HCT116 (cell line): ENCODE results near the gene LRFN2. TPM values are rescaled to one million over a fixed set of nuclear protein-coding genes. Genes with fewer than 3 reads are reported as not detected.

Experiments
- ATAC-seq: fragments of 200-7000 bp; cut with Tn5 transposase; 2 replicates; pipeline ENCODE4 v1.9.1; 2020; ENCODE audit warnings: mild to moderate bottlenecking, moderate library complexity
- BruUV-seq: library from RNA; stranded (reverse); fragments of 400-500 nt; replicated peaks from 2 replicates; lab custom pipeline; 2021; lab: Mats Ljungman, UMichigan
- CTCF ChIA-PET: fragments of 300-600 bp; sonication (Branson Sonifier 250); formaldehyde crosslinking; loops from one replicate; lab custom pipeline; 2021; ENCODE audit warnings: antibody characterized with exemption; lab: Charles Lee
- POLR2A ChIA-PET: fragments of 300-600, 350-600 bp; sonication (Branson Sonifier 250); formaldehyde crosslinking; loops from one replicate; lab custom pipeline; 2021; ENCODE audit warnings: antibody characterized with exemption; lab: Charles Lee
- RAD21 ChIA-PET, 2 experiments: fragments of 300-600 bp; sonication (Branson Sonifier 250); formaldehyde crosslinking; loops; one replicate each; lab custom pipeline; 2023; ENCODE audit warnings: low total read pairs in 2 of 2; ENCODE audit not compliant: uncharacterized antibody in 2 of 2, unreplicated experiment in 2 of 2, low non-redundant PET in 1 of 2; lab: Charles Lee
- DNase-seq: peaks from one replicate; pipeline ENCODE4 v3.0.0-alpha.2; 2010; ENCODE audit warnings: low read depth, low spot score
- H2AFZ ChIP-seq: fragments of 200-600 bp; shearing (Covaris generic), sonication (generic); 2 replicates; pipeline ENCODE4 v1.6.1; 2017; ENCODE audit warnings: low read depth, mixed run types, mixed read lengths, antibody characterized with exemption, low read length; ENCODE audit not compliant: poor library complexity, severe bottlenecking
- H3K27ac ChIP-seq: 2 replicates; pipeline ENCODE4 v1.5.1; 2012; ENCODE audit warnings: low read depth, low read length
- H3K27me3 ChIP-seq: fragments of 200-600 bp; sonication (generic); 2 replicates; pipeline ENCODE4 v1.6.1; 2016; ENCODE audit warnings: mixed run types, low read length, mixed read lengths; ENCODE audit not compliant: insufficient read depth
- H3K36me3 ChIP-seq, 2 experiments: fragments of 200-500 bp in 1 of 2; fragments of 200-600 bp in 1 of 2; sonication (Bioruptor generic) in 1 of 2; sonication (generic) in 1 of 2; 2 replicates each; pipeline versions ENCODE4 v1.5.1 to v1.6.1; 2014 to 2016; ENCODE audit warnings: low read length in 2 of 2, inconsistent platforms in 1 of 2, mixed read lengths in 1 of 2, mixed run types in 1 of 2; ENCODE audit not compliant: insufficient read depth in 2 of 2, control insufficient read depth in 1 of 2
- H3K4me1 ChIP-seq, 2 experiments: fragments of 200-600 bp in 1 of 2; sonication (generic) in 1 of 2; 2 replicates each; pipeline versions ENCODE4 v1.5.1 to v1.6.1; 2012 to 2017; ENCODE audit warnings: low read length in 2 of 2, inconsistent platforms in 1 of 2, mild to moderate bottlenecking in 1 of 2, mixed read lengths in 1 of 2, mixed run types in 1 of 2, moderate library complexity in 1 of 2; ENCODE audit not compliant: insufficient read depth in 2 of 2, control insufficient read depth in 1 of 2
- H3K4me2 ChIP-seq: fragments of 200-600 bp; sonication (generic); 2 replicates; pipeline ENCODE4 v1.6.1; 2017; ENCODE audit warnings: mixed run types, low read length, mixed read lengths
- H3K4me3 ChIP-seq, 2 experiments: fragments of 200-600 bp in 1 of 2; sonication (generic) in 1 of 2; replicated peaks in 1 of 2; 2 replicates each; pipeline ENCODE4 v1.5.1; 2011 to 2016; ENCODE audit warnings: low read length in 2 of 2, control low read depth in 1 of 2, low read depth in 1 of 2, mild to moderate bottlenecking in 1 of 2, mixed read lengths in 1 of 2, mixed run types in 1 of 2
- H3K79me2 ChIP-seq: fragments of 200-600 bp; sonication (generic); 2 replicates; pipeline ENCODE4 v1.6.1; 2017; ENCODE audit warnings: mild to moderate bottlenecking, mixed run types, low read length, moderate library complexity, mixed read lengths; ENCODE audit not compliant: insufficient read depth
- H3K9ac ChIP-seq: fragments of 200-600 bp; sonication (generic); 2 replicates; pipeline ENCODE4 v1.6.1; 2016; ENCODE audit warnings: low read length, mixed read lengths
- H3K9me2 ChIP-seq: fragments of 200-600 bp; sonication (generic), shearing (Covaris generic); 2 replicates; pipeline ENCODE4 v1.6.1; 2017; ENCODE audit warnings: mixed run types, mild to moderate bottlenecking, moderate library complexity; ENCODE audit not compliant: insufficient read depth
- H3K9me3 ChIP-seq, 2 experiments: fragments of 200-500 bp in 1 of 2; fragments of 200-600 bp in 1 of 2; sonication (Bioruptor generic) in 1 of 2; sonication (generic) in 1 of 2; 2 replicates each; pipeline ENCODE4 v1.6.1; 2014 to 2017; ENCODE audit warnings: low read length in 2 of 2, mixed read lengths in 2 of 2, inconsistent platforms in 1 of 2, low read depth in 1 of 2, mild to moderate bottlenecking in 1 of 2, mixed run types in 1 of 2, moderate library complexity in 1 of 2; ENCODE audit not compliant: control insufficient read depth in 1 of 2, insufficient read depth in 1 of 2
- H4K20me1 ChIP-seq: fragments of 200-600 bp; sonication (generic), shearing (Covaris generic); 2 replicates; pipeline ENCODE4 v1.6.1; 2017; ENCODE audit warnings: mixed run types, mild to moderate bottlenecking, moderate library complexity; ENCODE audit not compliant: insufficient read depth
- CBX3 ChIP-seq: IDR thresholded peaks from 2 replicates; pipeline ENCODE4 v1.6.1; 2012; ENCODE audit warnings: low read depth
- CEBPB ChIP-seq: IDR thresholded peaks from 2 replicates; pipeline ENCODE4 v1.6.1; 2012; ENCODE audit warnings: low read depth
- ELF1 ChIP-seq: IDR thresholded peaks from 2 replicates; pipeline ENCODE4 v1.6.1; 2012; ENCODE audit warnings: low read depth, borderline replicate concordance
- EZH2 ChIP-seq: fragments of 200-600 bp; sonication (generic); IDR thresholded peaks from 2 replicates; pipeline ENCODE4 v1.6.1; 2017; ENCODE audit warnings: antibody characterized with exemption, mixed run types
- EZH2phosphoT487 ChIP-seq: fragments of 200-600 bp; IDR thresholded peaks from 2 replicates; pipeline ENCODE4 v1.6.1; 2018; ENCODE audit warnings: antibody characterized with exemption, borderline replicate concordance
- FOSL1 ChIP-seq: IDR thresholded peaks from 2 replicates; pipeline ENCODE4 v1.6.1; 2012; ENCODE audit warnings: low read depth
- JUND ChIP-seq: IDR thresholded peaks from 2 replicates; pipeline ENCODE4 v1.6.1; 2012
- RAD21 ChIP-seq: IDR thresholded peaks from 2 replicates; pipeline ENCODE4 v1.6.1; 2012; ENCODE audit warnings: low read depth, mild to moderate bottlenecking
- SIN3A ChIP-seq: IDR thresholded peaks from 2 replicates; pipeline ENCODE4 v1.6.1; 2012; ENCODE audit warnings: low read depth
- SP1 ChIP-seq: IDR thresholded peaks from 2 replicates; pipeline ENCODE4 v1.6.1; 2012; ENCODE audit warnings: low read depth
- SRF ChIP-seq: IDR thresholded peaks from 2 replicates; pipeline ENCODE4 v1.6.1; 2012; ENCODE audit warnings: low read depth
- TCF7L2 ChIP-seq: IDR thresholded peaks from 2 replicates; pipeline ENCODE4 v1.7.0; 2011; ENCODE audit warnings: borderline replicate concordance, inconsistent platforms; ENCODE audit not compliant: insufficient read depth, insufficient read length; ENCODE audit errors: extremely low read depth
- YY1 ChIP-seq: IDR thresholded peaks from 2 replicates; pipeline ENCODE4 v1.6.1; 2011; ENCODE audit warnings: low read length, low read depth, moderate library complexity, mild to moderate bottlenecking; ENCODE audit not compliant: insufficient replicate concordance; ENCODE audit errors: extremely low read depth
- ZFX ChIP-seq: fragments of 450-650 bp; IDR thresholded peaks from 2 replicates; pipeline ENCODE4 v1.6.1; 2017
- intact Hi-C: fragments of 100-400 bp; cut with micrococcal nuclease; formaldehyde crosslinking; loops from 2 replicates; pipeline ENCODE4 v1.10.0; 2022
- total RNA-seq: library from RNA; stranded (reverse); gene quantifications from one replicate; pipeline ENCODE4 v1.2.1, GENCODE V29; 2021; ENCODE audit not compliant: unreplicated experiment
- TF ChIP-seq, protein P1 (sequence below): IDR thresholded peaks from 2 replicates; pipeline ENCODE4 v1.6.1; 2012; ENCODE audit warnings: low read depth
- TF ChIP-seq, protein P2 (sequence below): IDR thresholded peaks from 2 replicates; pipeline ENCODE4 v1.6.1; 2012
- TF ChIP-seq, protein P3 (sequence below), 3 experiments: fragments of 200-600 bp in 1 of 3; sonication (generic) in 1 of 3; IDR thresholded peaks in 2 of 3; conservative IDR thresholded peaks in 1 of 3; 2 replicates each; pipeline ENCODE4 v1.5.1; 2012 to 2017; ENCODE audit warnings: low read depth in 2 of 3, low read length in 2 of 3, antibody characterized with exemption in 1 of 3, borderline replicate concordance in 1 of 3, control low read depth in 1 of 3, mild to moderate bottlenecking in 1 of 3, mixed read lengths in 1 of 3, mixed run types in 1 of 3, moderate library complexity in 1 of 3; ENCODE audit not compliant: insufficient read depth in 1 of 3

LRFN2 gene
- total RNA-seq, 1 experiment from 2014 or later: not detected

DNA sequence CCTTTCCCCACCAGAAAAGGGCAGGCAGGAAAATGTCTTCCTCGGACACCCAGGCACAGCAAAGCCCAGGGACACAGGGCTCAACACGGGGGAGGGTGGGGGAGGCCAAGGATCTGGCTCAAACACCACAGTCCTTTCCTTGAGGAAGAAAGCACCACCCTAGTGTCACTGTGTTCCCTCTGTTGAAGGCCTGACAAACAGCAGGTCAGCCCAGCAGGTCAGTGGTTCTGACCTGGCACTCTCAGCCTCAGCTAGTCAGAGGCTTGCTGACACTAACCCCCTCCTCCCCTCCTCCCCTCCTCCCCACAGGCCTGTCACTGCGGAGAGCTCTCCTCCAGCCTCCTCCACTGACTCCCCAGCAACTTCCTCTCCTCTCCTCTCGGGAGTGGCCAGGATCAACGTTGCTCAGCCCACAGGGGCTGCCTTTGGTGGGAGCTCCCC lies 239.6 kb downstream of the LRFN2 start (continued):
- TF ChIP-seq, protein P1, sequence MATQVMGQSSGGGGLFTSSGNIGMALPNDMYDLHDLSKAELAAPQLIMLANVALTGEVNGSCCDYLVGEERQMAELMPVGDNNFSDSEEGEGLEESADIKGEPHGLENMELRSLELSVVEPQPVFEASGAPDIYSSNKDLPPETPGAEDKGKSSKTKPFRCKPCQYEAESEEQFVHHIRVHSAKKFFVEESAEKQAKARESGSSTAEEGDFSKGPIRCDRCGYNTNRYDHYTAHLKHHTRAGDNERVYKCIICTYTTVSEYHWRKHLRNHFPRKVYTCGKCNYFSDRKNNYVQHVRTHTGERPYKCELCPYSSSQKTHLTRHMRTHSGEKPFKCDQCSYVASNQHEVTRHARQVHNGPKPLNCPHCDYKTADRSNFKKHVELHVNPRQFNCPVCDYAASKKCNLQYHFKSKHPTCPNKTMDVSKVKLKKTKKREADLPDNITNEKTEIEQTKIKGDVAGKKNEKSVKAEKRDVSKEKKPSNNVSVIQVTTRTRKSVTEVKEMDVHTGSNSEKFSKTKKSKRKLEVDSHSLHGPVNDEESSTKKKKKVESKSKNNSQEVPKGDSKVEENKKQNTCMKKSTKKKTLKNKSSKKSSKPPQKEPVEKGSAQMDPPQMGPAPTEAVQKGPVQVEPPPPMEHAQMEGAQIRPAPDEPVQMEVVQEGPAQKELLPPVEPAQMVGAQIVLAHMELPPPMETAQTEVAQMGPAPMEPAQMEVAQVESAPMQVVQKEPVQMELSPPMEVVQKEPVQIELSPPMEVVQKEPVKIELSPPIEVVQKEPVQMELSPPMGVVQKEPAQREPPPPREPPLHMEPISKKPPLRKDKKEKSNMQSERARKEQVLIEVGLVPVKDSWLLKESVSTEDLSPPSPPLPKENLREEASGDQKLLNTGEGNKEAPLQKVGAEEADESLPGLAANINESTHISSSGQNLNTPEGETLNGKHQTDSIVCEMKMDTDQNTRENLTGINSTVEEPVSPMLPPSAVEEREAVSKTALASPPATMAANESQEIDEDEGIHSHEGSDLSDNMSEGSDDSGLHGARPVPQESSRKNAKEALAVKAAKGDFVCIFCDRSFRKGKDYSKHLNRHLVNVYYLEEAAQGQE: no peak
- TF ChIP-seq SP1 (no peak), CEBPB (no peak), EZH2 (no peak), ZFX (no peak), TCF7L2 (no peak), ELF1 (no peak), SIN3A (no peak), RAD21 (no peak)

DNA sequence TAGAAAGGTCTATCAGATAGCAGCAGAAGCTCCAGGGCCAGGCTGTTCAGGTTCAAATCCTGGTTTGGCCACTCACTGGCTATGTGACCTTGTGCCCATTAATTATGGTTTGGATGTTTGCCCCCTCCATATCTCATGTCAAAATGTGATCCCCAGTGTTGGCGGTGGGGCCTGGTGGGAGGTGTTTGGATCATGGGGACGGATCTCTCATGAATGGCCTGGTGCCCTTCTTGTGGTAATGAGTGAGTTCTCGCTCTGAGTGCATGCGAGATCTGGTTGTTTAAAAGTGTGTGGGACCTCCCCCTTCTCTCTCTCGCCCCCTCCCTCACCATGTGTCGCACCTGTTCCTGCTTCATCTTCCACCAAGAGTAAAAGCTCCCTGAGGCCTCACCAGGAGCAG lies 240.9 kb downstream of the LRFN2 start:
- Histone ChIP-seq H2AFZ (no peak overlapping the region), H3K9me2 (no peaks in the 10 kb centered on the region), H3K27ac (no peak overlapping the region), H4K20me1 (no peaks in the 10 kb centered on the region), H3K4me1 (no peaks in the 10 kb centered on the region), H3K36me3 (no peaks in the 10 kb centered on the region), H3K79me2 (no peaks in the 10 kb centered on the region), H3K9me3 (no peaks in the 10 kb centered on the region), H3K27me3 (peaks cover 19% of the 10 kb centered on the region), H3K4me2 (no peak overlapping the region), H3K4me3 (no peak overlapping the region), H3K9ac (no peak overlapping the region)
- BruUV-seq: no TSS peak
- DNase-seq: no peak
- intact Hi-C loops: no loop called here
- POLR2A ChIA-PET: no interaction called here
- CTCF ChIA-PET: no interaction called here
- ATAC-seq: no peak
- TF ChIP-seq SRF: no peak
- TF ChIP-seq EZH2phosphoT487: no peak
- TF ChIP-seq, protein P2, sequence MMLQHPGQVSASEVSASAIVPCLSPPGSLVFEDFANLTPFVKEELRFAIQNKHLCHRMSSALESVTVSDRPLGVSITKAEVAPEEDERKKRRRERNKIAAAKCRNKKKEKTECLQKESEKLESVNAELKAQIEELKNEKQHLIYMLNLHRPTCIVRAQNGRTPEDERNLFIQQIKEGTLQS: no peak
- TF ChIP-seq JUND: no peak
- TF ChIP-seq YY1: no peak
- no peak for TF ChIP-seq CEBPB
- TF ChIP-seq, protein P3, sequence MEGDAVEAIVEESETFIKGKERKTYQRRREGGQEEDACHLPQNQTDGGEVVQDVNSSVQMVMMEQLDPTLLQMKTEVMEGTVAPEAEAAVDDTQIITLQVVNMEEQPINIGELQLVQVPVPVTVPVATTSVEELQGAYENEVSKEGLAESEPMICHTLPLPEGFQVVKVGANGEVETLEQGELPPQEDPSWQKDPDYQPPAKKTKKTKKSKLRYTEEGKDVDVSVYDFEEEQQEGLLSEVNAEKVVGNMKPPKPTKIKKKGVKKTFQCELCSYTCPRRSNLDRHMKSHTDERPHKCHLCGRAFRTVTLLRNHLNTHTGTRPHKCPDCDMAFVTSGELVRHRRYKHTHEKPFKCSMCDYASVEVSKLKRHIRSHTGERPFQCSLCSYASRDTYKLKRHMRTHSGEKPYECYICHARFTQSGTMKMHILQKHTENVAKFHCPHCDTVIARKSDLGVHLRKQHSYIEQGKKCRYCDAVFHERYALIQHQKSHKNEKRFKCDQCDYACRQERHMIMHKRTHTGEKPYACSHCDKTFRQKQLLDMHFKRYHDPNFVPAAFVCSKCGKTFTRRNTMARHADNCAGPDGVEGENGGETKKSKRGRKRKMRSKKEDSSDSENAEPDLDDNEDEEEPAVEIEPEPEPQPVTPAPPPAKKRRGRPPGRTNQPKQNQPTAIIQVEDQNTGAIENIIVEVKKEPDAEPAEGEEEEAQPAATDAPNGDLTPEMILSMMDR (IDR thresholded peaks at IDR 0.05 in 2 of 3, conservative IDR thresholded peaks at IDR 0.05 in 1 of 3; ENCODE audit: borderline replicate concordance in 1 of 3, insufficient read depth in 1 of 3, low read depth in 2 of 3, low read length in 2 of 3): no peak
- TF ChIP-seq FOSL1: no peak
- TF ChIP-seq CBX3: no peak
- no peak for TF ChIP-seq ZFX
- no peak for TF ChIP-seq TCF7L2
- RAD21 ChIA-PET: no interaction called here
